Thyroid gland (tissue), 4 donors: ENCODE measurements around the gene SVIP.

Experiments used
- CTCF ChIP-seq, 6 experiments: fragments of 200-600 bp in 3 of 6; fragments of 450-650 bp in 3 of 6; sonication (generic) in 3 of 6; IDR thresholded peaks; one replicate each; pipeline ENCODE4 v1.5.1; 2016 to 2019; ENCODE audit warnings: antibody characterized with exemption in 6 of 6, mild to moderate bottlenecking in 2 of 6, inconsistent platforms in 1 of 6, moderate library complexity in 1 of 6
- POLR2A ChIP-seq, 2 donors: fragments of 450-650 bp; IDR thresholded peaks; one replicate each; pipeline ENCODE4 v1.6.1; 2017; ENCODE audit warnings: antibody characterized with exemption in 2 of 2, mild to moderate bottlenecking in 2 of 2, moderate library complexity in 1 of 2

GRCh38 chr11:22809893-22810292 is 19.7 kb downstream of the SVIP start:
- TF ChIP-seq POLR2A (IDR thresholded peaks at IDR 0.05) (no peak), CTCF (IDR thresholded peaks at IDR 0.05) (no peak)
